ENCODE results near the gene HLA-DPB1.
A peak's percentile ranks its signal among the peaks of the same experiment; 100 is the strongest.

The HLA-DPB1 gene

GRCh38 chr6:33105386-33105785 is 29.6 kb downstream of the HLA-DPB1 start:
- DNase-seq = no peak

- DNase-seq = no peak
These were observed 30.4 kb downstream of the HLA-DPB1 start for GRCh38 chr6:33105916-33106871.

- no peak for DNase-seq
These were observed 31.9 kb downstream of the HLA-DPB1 start for GRCh38 chr6:33107641-33108040.

- no peak for DNase-seq
These were observed 32.5 kb downstream of the HLA-DPB1 start for GRCh38 chr6:33108307-33108706.

GRCh38 chr6:33112148-33112547 is 36.4 kb downstream of the HLA-DPB1 start:
- DNase-seq = no peak

- no peak for DNase-seq
These were observed 38.0 kb downstream of the HLA-DPB1 start for GRCh38 chr6:33113755-33114154.

- DNase-seq = no peak
These were observed 38.6 kb downstream of the HLA-DPB1 start for GRCh38 chr6:33114406-33114805.

GRCh38 chr6:33116417-33116816 is 40.6 kb downstream of the HLA-DPB1 start:
- DNase-seq = no peak

GRCh38 chr6:33116841-33117711 is 41.3 kb downstream of the HLA-DPB1 start:
- DNase-seq = no peak

GRCh38 chr6:33117811-33118277 is 42.1 kb downstream of the HLA-DPB1 start:
- no peak for DNase-seq

- peak; percentile 62 for DNase-seq
These were observed 42.8 kb downstream of the HLA-DPB1 start for GRCh38 chr6:33118525-33119123.

- no peak for DNase-seq
These were observed 44.2 kb downstream of the HLA-DPB1 start for GRCh38 chr6:33120001-33120400.

GRCh38 chr6:33123181-33123580 is 47.4 kb downstream of the HLA-DPB1 start:
- no peak for DNase-seq

GRCh38 chr6:33123732-33124524 is 48.1 kb downstream of the HLA-DPB1 start:
- peak; percentile 69 for DNase-seq

GRCh38 chr6:33124525-33124901 is 48.7 kb downstream of the HLA-DPB1 start:
- DNase-seq = peak; percentile 52

- DNase-seq = no peak
These were observed 49.2 kb downstream of the HLA-DPB1 start for GRCh38 chr6:33124947-33125346.

GRCh38 chr6:33126101-33126714 is 50.4 kb downstream of the HLA-DPB1 start:
- no peak for DNase-seq

- no peak for DNase-seq
These were observed 52.5 kb downstream of the HLA-DPB1 start for GRCh38 chr6:33128318-33128717.

- no peak for DNase-seq
These were observed 56.3 kb downstream of the HLA-DPB1 start for GRCh38 chr6:33132081-33132524.

- no peak for DNase-seq
These were observed 60.6 kb downstream of the HLA-DPB1 start for GRCh38 chr6:33136310-33136900.

All from NCI-H2171 treated with DMSO at 0.1 percent for 48 hours (cell line).